Lung (tissue), 12 donors: ENCODE results near the gene SH3BP2. TPM values are rescaled to one million over a fixed set of nuclear protein-coding genes. Genes with fewer than 3 reads are reported as not detected.

Experiments used
- ATAC-seq: fragments of 200-7000 bp; cut with Tn5 transposase; one replicate; pipeline ENCODE4 v1.9.1; 2020; ENCODE audit warnings: moderate number of reproducible peaks; ENCODE audit not compliant: insufficient read depth, low FRiP score
- DNase-seq, 3 donors: peaks; one replicate each; pipeline ENCODE4 v3.0.0-alpha.2; 2013 to 2017
- H3K27ac ChIP-seq, 2 donors: one replicate each; pipeline ENCODE4 v1.5.1; 2013; ENCODE audit warnings: mild to moderate bottlenecking in 2 of 2, moderate library complexity in 2 of 2, control low read depth in 1 of 2, inconsistent platforms in 1 of 2, low read depth in 1 of 2, low read length in 1 of 2
- H3K27me3 ChIP-seq, 3 donors: one replicate each; pipeline ENCODE4 v1.5.1; 2013; ENCODE audit warnings: low read length in 2 of 3; ENCODE audit not compliant: control insufficient read depth in 3 of 3, insufficient read depth in 3 of 3
- H3K36me3 ChIP-seq, 4 donors: one replicate each; pipeline ENCODE4 v1.5.1; 2013; ENCODE audit warnings: low read length in 4 of 4, mild to moderate bottlenecking in 1 of 4, moderate library complexity in 1 of 4; ENCODE audit not compliant: control insufficient read depth in 4 of 4, insufficient read depth in 4 of 4
- H3K4me1 ChIP-seq, 5 donors: one replicate each; pipeline ENCODE4 v1.5.1; 2013; ENCODE audit warnings: low read length in 5 of 5, mild to moderate bottlenecking in 2 of 5, moderate library complexity in 1 of 5; ENCODE audit not compliant: control insufficient read depth in 5 of 5, insufficient read depth in 5 of 5
- H3K4me3 ChIP-seq: one replicate; pipeline ENCODE4 v1.5.1; 2013; ENCODE audit warnings: mild to moderate bottlenecking, control low read depth, moderate library complexity
- H3K9ac ChIP-seq, 2 donors: one replicate each; pipeline ENCODE4 v1.5.1; 2013; ENCODE audit warnings: low read length in 2 of 2, control low read depth in 1 of 2; ENCODE audit not compliant: insufficient read depth in 1 of 2
- H3K9me3 ChIP-seq, 4 donors: one replicate each; pipeline ENCODE4 v1.5.1; 2013; ENCODE audit warnings: low read length in 3 of 4, mild to moderate bottlenecking in 1 of 4, moderate library complexity in 1 of 4; ENCODE audit not compliant: control insufficient read depth in 4 of 4, insufficient read depth in 3 of 4
- WGBS, 2 donors: extraction: QIAGEN DNeasy Blood & Tissue Kit; methylation state at CpG; one replicate each; pipeline ENCODE4 v1.1.7; 2013; 5-methylcytosine and 5-hydroxymethylcytosine counted together
- polyA plus RNA-seq, 2 donors: library from polyadenylated mRNA; stranded (reverse); fragments of 200-250 nt; gene quantifications; one replicate each; pipeline ENCODE4 v1.2.1, GENCODE V29; 2013
- total RNA-seq, 2 donors: library from RNA; depleted of rRNA in 1 of 2; stranded (reverse); fragments of >200 nt in 1 of 2; gene quantifications; one replicate each; pipeline ENCODE4 v1.2.1, GENCODE V29; 2014 to 2021
- TF ChIP-seq, protein P1 (sequence below): IDR thresholded peaks from 2 replicates; pipeline ENCODE4 v1.5.1; 2012; ENCODE audit warnings: mild to moderate bottlenecking; ENCODE audit errors: control extremely low read depth, extremely low read depth
- donor health status: control.
- donor health status: control.
- donor health status: Bipolar disorder and iron deficiency.
- donor health status: healthy.
- donor health status: DM: yes; HTN: yes; CAD: no.

The SH3BP2 gene
- total and polyA plus RNA-seq, 4 donors, result 49.9 to 117 (median 79.8) TPM

- no peaks in the 10 kb centered on the region for H3K27me3 ChIP-seq
- WGBS, 2 donors, result 92 to 94% methylated on average over 5 of the region's 5 CpGs
- no peak overlapping the region for H3K27ac ChIP-seq
- ATAC-seq, result no peak
- no peaks in the 10 kb centered on the region for H3K36me3 ChIP-seq
- no peak for DNase-seq
- H3K9me3 ChIP-seq, result no peaks in the 10 kb centered on the region
- H3K4me3 ChIP-seq, result no peak overlapping the region
- TF ChIP-seq, protein P1, sequence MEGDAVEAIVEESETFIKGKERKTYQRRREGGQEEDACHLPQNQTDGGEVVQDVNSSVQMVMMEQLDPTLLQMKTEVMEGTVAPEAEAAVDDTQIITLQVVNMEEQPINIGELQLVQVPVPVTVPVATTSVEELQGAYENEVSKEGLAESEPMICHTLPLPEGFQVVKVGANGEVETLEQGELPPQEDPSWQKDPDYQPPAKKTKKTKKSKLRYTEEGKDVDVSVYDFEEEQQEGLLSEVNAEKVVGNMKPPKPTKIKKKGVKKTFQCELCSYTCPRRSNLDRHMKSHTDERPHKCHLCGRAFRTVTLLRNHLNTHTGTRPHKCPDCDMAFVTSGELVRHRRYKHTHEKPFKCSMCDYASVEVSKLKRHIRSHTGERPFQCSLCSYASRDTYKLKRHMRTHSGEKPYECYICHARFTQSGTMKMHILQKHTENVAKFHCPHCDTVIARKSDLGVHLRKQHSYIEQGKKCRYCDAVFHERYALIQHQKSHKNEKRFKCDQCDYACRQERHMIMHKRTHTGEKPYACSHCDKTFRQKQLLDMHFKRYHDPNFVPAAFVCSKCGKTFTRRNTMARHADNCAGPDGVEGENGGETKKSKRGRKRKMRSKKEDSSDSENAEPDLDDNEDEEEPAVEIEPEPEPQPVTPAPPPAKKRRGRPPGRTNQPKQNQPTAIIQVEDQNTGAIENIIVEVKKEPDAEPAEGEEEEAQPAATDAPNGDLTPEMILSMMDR, result no peak
- H3K4me1 ChIP-seq, result peaks cover 0 to 7% (median 3%) of the 10 kb centered on the region in 5 donors
- H3K9ac ChIP-seq, result no peak overlapping the region
Observed at GRCh38 chr4:2767046-2767704, 25.7 kb upstream of the SH3BP2 start.

DNA sequence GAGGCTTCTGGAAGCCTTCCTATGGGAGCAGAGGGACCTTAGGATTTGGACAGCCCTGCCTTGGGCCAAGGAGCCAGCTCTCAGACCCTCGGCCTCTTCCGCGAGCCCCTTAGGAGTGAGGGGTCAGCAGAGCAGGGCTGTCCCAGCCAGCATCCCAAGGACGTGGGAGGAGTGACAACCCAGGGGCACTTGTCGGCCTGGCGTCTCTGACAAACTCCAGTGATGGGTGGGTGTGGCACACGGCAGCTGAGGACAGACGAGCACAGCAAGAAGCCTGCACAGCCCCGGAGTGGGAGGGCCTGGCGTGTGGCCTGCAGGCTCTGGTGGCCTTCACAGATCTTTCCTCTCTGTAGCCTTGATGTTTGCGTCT is 25.2 kb upstream of the SH3BP2 start:
- Histone ChIP-seq H3K4me1 (peaks cover 0 to 7% (median 3%) of the 10 kb centered on the region in 5 donors), H3K27me3 (no peaks in the 10 kb centered on the region), H3K4me3 (no peak overlapping the region), H3K9ac (no peak overlapping the region), H3K36me3 (no peaks in the 10 kb centered on the region), H3K27ac (no peak overlapping the region), H3K9me3 (no peaks in the 10 kb centered on the region)
- 83 to 88% methylated on average over 11 of the region's 11 CpGs for WGBS, 2 donors
- no peak for DNase-seq
- TF ChIP-seq, protein P1, result no peak
- no peak for ATAC-seq

DNA sequence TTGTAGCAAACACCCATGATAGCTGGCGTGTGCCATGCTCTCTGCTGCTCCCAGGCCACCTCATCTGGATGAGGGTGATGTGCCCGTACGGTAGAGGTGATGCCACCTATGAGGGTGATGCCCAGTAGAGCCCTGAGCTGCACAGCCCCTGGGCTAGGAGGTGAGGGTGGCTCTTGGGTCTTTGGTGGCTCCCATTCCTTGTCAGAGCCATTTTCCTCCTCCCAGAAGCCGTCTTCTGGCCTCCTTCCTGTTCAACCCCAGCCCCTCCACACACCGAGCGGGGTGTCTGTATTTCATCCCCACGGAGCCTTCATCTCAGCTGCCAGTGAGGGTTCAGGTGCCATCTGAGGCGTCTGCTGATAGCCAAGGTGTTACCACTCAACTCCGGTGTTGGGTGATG is 24.8 kb upstream of the SH3BP2 start:
- DNase-seq (no peak), ATAC-seq (no peak)

More for the DNA sequence above, 24.8 kb upstream of the SH3BP2 start:
- 88 to 89% methylated on average over 9 of the region's 9 CpGs for WGBS, 2 donors
- Histone ChIP-seq H3K4me3 (no peak overlapping the region), H3K36me3 (no peaks in the 10 kb centered on the region), H3K27me3 (no peaks in the 10 kb centered on the region), H3K9me3 (no peaks in the 10 kb centered on the region), H3K9ac (no peak overlapping the region), H3K4me1 (peaks cover 0 to 7% (median 3%) of the 10 kb centered on the region in 5 donors), H3K27ac (no peak overlapping the region)
- TF ChIP-seq, protein P1, result no peak
